Cardiac fibroblast (primary cell): ENCODE results near the gene USP16.
A peak's percentile ranks its signal among the peaks of the same experiment; 100 is the strongest.
"Not testable (repeated sequence)": the region's sequence is repeated elsewhere in the genome, so short reads cannot be mapped to it uniquely, and the experiment has no call there.

ENCODE experiments used
- DNase-seq, 2 donors: peaks; one replicate each; pipeline versions ENCODE4 v3.0.0 to v3.0.0-alpha.2; 2010; ENCODE audit warnings: low read depth in 2 of 2
- H3K4me3 ChIP-seq, 2 donors: replicated peaks in 1 of 2; 1 replicate in 1 of 2; 2 replicates in 1 of 2; pipeline ENCODE4 v1.5.1; 2011; ENCODE audit warnings: low read depth in 2 of 2, low read length in 2 of 2, mild to moderate bottlenecking in 2 of 2, moderate library complexity in 1 of 2
- TF ChIP-seq, protein P1 (sequence below): IDR thresholded peaks from one replicate; pipeline ENCODE4 v1.5.1; 2011; ENCODE audit warnings: low read depth, mild to moderate bottlenecking, low read length, inconsistent platforms

USP16 gene

DNA sequence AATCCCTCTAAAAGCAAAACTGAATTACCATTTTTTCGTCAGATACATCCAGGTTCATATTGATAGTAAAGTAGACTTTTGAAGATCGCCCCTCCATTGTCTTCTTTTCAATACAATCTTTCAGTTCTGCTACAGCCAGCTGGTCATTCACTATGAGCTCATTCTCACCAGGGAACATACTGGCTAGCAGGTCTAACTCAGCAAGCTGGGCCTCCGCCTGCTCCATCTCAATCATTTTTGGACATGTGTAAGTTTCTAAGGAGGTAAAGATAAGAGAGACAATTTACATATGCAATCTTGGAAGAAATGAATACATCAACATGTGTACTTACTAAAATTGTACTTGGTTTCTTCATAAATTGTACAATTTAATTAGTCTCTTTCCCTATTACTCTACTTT is 16.1 kb upstream of the USP16 start:
- TF ChIP-seq, protein P1, sequence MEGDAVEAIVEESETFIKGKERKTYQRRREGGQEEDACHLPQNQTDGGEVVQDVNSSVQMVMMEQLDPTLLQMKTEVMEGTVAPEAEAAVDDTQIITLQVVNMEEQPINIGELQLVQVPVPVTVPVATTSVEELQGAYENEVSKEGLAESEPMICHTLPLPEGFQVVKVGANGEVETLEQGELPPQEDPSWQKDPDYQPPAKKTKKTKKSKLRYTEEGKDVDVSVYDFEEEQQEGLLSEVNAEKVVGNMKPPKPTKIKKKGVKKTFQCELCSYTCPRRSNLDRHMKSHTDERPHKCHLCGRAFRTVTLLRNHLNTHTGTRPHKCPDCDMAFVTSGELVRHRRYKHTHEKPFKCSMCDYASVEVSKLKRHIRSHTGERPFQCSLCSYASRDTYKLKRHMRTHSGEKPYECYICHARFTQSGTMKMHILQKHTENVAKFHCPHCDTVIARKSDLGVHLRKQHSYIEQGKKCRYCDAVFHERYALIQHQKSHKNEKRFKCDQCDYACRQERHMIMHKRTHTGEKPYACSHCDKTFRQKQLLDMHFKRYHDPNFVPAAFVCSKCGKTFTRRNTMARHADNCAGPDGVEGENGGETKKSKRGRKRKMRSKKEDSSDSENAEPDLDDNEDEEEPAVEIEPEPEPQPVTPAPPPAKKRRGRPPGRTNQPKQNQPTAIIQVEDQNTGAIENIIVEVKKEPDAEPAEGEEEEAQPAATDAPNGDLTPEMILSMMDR: no peak
- H3K4me3 ChIP-seq: no peak overlapping the region
- DNase-seq: no peak

DNA sequence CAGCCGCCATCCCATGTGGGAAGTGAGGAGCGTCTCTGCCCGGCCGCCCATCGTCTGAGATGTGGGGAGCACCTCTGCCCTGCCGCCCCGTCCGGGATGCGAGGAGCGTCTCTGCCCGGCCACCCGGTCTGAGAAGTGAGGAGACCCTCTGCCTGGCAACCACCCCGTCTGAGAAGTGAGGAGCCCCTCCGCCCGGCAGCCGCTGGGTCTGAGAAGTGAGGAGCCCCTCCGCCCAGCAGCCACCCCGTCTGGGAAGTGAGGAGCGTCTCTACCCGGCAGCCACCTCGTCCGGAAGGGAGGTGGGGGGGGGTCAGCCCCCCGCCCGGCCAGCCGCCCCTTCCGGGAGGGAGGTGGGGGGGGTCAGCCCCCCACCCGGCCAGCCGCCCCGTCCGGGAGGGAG is 13.2 kb upstream of the USP16 start:
- H3K4me3 ChIP-seq, DNase-seq: not testable (repeated sequence)

DNA sequence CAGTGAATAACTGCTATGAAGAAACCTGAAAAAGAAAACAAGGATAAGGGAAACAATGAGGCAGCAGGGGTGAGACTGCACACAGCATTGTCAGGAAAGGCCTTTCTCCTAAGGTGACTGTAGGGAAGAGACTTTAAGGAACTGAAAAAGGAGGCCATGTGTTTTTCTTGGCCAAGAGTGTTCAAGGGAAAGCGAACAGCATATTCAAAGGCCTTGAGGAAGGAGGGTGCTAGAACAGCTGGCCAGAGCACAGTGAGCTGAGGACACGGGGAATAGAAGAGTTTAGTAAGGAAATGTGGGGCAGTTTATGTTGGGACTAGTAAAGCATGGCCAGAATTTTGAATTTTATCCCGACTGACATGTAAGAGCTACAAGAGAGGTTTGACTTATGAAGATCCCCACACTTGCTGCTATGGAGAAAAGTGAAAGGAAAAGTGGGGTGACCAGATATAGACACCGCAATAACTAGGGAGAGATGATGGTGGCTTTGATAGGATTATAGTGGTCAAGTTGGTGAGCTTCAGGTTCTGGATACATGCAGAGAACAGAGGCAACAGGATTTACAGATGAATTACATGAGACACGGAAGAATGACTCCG is 6.7 kb upstream of the USP16 start:
- TF ChIP-seq, protein P1: no peak
- peak; percentile 16 to 36 for DNase-seq
- peak overlapping the region; percentile 94 to 95 for H3K4me3 ChIP-seq

DNA sequence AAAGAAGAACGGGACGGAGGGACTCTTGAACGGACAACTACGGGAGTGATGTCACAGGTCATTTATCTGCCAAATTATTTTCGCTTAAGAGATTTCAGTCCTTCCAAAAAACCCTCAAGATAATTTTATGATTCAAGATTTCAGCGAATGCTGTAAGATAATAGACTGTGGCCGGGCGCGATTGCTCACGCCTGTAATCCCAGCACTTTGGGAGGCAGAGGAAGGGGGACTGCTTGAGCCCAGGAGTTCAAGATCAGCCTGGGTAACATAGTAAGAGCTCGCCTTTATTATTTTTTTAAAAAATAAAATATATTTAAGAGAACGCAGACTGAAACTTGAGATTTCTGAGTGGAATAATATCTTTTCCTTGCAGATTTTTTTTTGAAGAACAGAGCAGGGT is 5.9 kb upstream of the USP16 start:
- peak; percentile 30 to 39 for DNase-seq
- H3K4me3 ChIP-seq: peak overlapping the region; percentile 94 to 95
- TF ChIP-seq, protein P1: no peak

DNA sequence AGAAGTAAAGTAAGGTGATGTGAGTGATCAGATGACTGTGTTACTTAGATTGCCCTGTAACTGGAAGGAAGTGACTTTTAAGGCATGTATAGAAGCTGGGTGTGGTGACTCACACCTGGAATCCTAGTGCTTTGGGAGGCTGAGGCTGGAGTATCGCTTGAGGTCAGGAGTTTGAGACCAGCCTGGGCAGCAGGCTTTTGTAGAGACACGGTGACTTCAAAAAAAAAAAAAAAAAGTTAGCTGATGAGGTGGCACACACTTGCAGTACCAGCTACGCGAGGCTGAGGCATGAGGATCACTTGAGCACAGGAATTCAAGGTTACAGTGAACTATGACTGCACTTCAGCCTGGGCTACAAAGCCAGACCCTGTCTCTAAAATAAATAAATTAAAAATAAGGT is 2.3 kb upstream of the USP16 start:
- H3K4me3 ChIP-seq: no peak overlapping the region
- DNase-seq: no peak
- TF ChIP-seq, protein P1: no peak

DNA sequence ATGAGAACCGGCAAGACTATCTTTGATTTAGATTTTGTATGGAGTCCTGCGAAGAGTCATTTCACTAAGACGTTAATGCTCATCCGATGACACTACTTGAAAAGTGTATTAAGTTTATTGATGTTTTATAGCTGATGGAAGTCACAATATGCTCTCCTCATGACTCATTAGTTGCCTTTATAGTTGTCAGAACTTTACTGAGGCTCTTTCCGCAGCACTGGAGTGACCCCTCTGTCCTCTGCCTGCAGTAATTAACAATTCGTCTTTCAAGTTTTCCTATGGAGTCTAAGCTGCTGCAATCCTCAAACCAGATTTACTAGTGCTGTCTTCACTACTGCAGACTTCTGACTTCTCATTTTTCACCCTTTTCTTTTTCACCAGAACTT is 853 bp downstream of the USP16 start:
- H3K4me3 ChIP-seq: peak overlapping the region; percentile 81 to 84
- TF ChIP-seq, protein P1: no peak
- DNase-seq: peak; percentile 26 to 45

DNA sequence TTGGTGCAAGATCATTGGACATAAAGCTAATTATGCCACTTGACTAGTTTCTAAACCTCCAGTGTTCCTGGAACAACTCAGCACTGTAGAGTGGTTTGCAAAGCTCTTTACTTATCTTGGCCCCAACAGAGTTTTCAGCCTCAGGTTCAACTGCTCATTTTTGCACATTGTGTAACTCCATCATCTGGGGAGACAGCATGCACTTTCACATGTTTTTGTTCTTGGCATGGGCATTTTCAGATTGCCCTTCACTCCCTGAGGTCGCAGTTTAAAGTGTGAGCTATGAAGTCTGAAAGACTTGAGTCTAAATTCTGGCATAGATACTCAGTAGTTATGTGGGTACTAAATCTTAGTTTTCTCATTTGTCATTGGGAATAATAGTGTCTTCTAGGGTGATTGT is 5.1 kb downstream of the USP16 start:
- TF ChIP-seq, protein P1: no peak
- DNase-seq: no peak
- H3K4me3 ChIP-seq: no peak overlapping the region
